NCI-H1436 treated with DMSO at 0.1 percent for 48 hours (cell line): ENCODE results near the gene CFAP54.
"Not testable (repeated sequence)": the region's sequence is repeated elsewhere in the genome, so short reads cannot be mapped to it uniquely, and the experiment has no call there.

Source experiments
- DNase-seq: peaks from one replicate; lab custom pipeline; 2025; lab: John Stamatoyannopoulos, UW

Gene CFAP54

GRCh38 chr12:96516472-96517430, 27.4 kb downstream of the CFAP54 start:
- no peak for DNase-seq

- DNase-seq, result no peak
Measured at GRCh38 chr12:96520767-96521166, 31.4 kb downstream of the CFAP54 start.

GRCh38 chr12:96521895-96522682, 32.7 kb downstream of the CFAP54 start:
- DNase-seq, result no peak

- no peak for DNase-seq
Measured at GRCh38 chr12:96522690-96523089, 33.3 kb downstream of the CFAP54 start.

- no peak for DNase-seq
Measured at GRCh38 chr12:96526110-96526509, 36.7 kb downstream of the CFAP54 start.

GRCh38 chr12:96529912-96530311, 40.5 kb downstream of the CFAP54 start:
- no peak for DNase-seq

- no peak for DNase-seq
Measured at GRCh38 chr12:96534339-96534738, 45.0 kb downstream of the CFAP54 start.

GRCh38 chr12:96548384-96548783, 59.0 kb downstream of the CFAP54 start:
- DNase-seq, result no peak

GRCh38 chr12:96549341-96549740, 60.0 kb downstream of the CFAP54 start:
- DNase-seq, result no peak

GRCh38 chr12:96570579-96570978, 81.2 kb downstream of the CFAP54 start:
- DNase-seq, result no peak

- no peak for DNase-seq
Measured at GRCh38 chr12:96571101-96571862, 81.9 kb downstream of the CFAP54 start.

GRCh38 chr12:96578526-96579125, 89.2 kb downstream of the CFAP54 start:
- no peak for DNase-seq

- no peak for DNase-seq
Measured at GRCh38 chr12:96585977-96586376, 96.6 kb downstream of the CFAP54 start.

- DNase-seq, result no peak
Measured at GRCh38 chr12:96587691-96588090, 98.3 kb downstream of the CFAP54 start.

GRCh38 chr12:96590970-96591369, 101.6 kb downstream of the CFAP54 start:
- DNase-seq, result no peak

- DNase-seq, result not testable (repeated sequence)
Measured at GRCh38 chr12:96604374-96604773, 115.0 kb downstream of the CFAP54 start.

GRCh38 chr12:96605684-96606083, 116.3 kb downstream of the CFAP54 start:
- DNase-seq, result no peak

- no peak for DNase-seq
Measured at GRCh38 chr12:96606134-96606533, 116.8 kb downstream of the CFAP54 start.

GRCh38 chr12:96606644-96607043, 117.3 kb downstream of the CFAP54 start:
- DNase-seq, result no peak

- DNase-seq, result no peak
Measured at GRCh38 chr12:96617178-96617577, 127.8 kb downstream of the CFAP54 start.

- DNase-seq, result no peak
Measured at GRCh38 chr12:96623155-96623554, 133.8 kb downstream of the CFAP54 start.
